SK-N-DZ (cell line): ENCODE data around the gene LRBA. TPM values are rescaled to one million over a fixed set of nuclear protein-coding genes. Genes with fewer than 3 reads are reported as not detected.
"Not testable (repeated sequence)": the region's sequence is repeated elsewhere in the genome, so short reads cannot be mapped to it uniquely, and the experiment has no call there.

Experiments
- DNase-seq: peaks from one replicate; pipeline ENCODE4 v3.0.0-alpha.2; 2015; ENCODE audit warnings: low spot score
- polyA plus RNA-seq, 2 experiments: library from polyadenylated mRNA; depleted of rRNA; stranded (reverse); fragments of >200 nt; gene quantifications; 2 replicates each; pipeline ENCODE4 v1.2.3, GENCODE V29; 2014

Gene LRBA, protein sequence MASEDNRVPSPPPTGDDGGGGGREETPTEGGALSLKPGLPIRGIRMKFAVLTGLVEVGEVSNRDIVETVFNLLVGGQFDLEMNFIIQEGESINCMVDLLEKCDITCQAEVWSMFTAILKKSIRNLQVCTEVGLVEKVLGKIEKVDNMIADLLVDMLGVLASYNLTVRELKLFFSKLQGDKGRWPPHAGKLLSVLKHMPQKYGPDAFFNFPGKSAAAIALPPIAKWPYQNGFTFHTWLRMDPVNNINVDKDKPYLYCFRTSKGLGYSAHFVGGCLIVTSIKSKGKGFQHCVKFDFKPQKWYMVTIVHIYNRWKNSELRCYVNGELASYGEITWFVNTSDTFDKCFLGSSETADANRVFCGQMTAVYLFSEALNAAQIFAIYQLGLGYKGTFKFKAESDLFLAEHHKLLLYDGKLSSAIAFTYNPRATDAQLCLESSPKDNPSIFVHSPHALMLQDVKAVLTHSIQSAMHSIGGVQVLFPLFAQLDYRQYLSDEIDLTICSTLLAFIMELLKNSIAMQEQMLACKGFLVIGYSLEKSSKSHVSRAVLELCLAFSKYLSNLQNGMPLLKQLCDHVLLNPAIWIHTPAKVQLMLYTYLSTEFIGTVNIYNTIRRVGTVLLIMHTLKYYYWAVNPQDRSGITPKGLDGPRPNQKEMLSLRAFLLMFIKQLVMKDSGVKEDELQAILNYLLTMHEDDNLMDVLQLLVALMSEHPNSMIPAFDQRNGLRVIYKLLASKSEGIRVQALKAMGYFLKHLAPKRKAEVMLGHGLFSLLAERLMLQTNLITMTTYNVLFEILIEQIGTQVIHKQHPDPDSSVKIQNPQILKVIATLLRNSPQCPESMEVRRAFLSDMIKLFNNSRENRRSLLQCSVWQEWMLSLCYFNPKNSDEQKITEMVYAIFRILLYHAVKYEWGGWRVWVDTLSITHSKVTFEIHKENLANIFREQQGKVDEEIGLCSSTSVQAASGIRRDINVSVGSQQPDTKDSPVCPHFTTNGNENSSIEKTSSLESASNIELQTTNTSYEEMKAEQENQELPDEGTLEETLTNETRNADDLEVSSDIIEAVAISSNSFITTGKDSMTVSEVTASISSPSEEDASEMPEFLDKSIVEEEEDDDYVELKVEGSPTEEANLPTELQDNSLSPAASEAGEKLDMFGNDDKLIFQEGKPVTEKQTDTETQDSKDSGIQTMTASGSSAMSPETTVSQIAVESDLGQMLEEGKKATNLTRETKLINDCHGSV (N-terminal part only)
- polyA plus RNA-seq (2014; cell fraction: cytosol; rRNA removed), result 50.4 and 52.5 TPM in 2 replicates
- polyA plus RNA-seq (2014; cell fraction: nucleus; rRNA removed), result 24.1 and 32.3 TPM in 2 replicates

GRCh38 chr4:151014521-151015458 lies at the start of gene LRBA:
Gene LRBA (minus strand): TSS chr4:151015284. CDS start chr4:151014642, 642 bp downstream.
- peak; percentile 67 for DNase-seq

DNA sequence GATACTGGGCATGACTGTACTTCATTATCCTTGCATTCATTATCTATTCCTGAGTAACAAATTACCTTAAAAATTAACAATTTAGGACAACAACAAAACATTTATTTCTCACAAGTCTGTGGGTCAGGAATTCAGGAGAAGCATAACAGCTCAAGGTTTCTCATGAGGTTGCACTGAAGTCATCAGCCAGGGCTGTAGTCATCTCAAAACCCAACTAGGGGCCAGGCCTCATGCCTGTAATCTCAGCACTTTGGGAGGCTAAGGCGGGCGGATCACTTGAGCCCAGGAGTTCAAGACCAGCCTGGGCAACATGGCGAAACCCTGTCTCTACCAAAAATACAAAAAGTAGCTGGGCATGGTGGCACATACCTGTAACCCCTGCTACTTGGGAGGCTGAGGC lies 48.1 kb upstream of the LRBA start:
- DNase-seq, result not testable (repeated sequence)

GRCh38 chr4:151055539-151055938 lies 40.5 kb upstream of the LRBA start:
- DNase-seq, result no peak

DNA sequence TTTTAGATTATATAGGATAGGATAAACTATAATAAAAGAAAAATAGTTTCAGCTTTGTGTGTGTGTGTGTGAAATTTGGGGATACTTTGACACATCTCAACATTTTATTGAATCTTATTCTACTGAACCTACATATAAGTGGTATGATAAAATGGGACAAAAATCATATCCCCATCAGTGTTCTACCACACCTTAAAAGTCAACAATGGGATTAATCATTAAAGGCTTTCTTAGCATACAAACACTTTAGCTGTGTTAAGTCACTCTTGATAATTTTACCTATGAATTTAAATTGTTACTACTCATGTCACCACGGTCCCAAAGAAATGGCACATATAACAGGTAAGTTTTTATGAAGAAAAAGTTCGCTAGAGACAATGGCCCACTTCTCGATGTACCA lies 37.7 kb upstream of the LRBA start:
- DNase-seq, result no peak

DNA sequence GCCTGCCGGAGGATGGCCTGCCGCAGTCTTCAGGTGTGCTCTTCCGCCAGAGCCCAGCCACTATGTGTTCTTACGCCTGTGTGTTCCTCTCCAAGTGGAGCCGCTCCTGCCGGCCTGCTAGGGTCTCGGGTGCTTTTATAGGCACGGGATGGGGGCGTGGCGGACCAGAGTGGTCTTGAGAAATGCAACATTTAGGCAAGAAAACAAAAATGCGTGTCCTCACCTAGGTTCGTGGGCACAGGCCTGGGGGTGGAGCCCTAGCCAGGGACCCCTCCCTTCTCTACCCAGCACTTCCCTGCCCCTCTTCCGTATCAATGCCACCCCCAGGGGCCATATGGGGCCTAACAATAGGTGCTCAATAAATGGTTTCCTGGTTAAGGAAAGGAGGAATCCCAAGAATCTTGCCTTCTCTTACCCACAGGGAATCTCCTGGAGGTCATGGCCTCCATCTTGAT lies 34.4 kb upstream of the LRBA start:
- DNase-seq, result no peak

DNA sequence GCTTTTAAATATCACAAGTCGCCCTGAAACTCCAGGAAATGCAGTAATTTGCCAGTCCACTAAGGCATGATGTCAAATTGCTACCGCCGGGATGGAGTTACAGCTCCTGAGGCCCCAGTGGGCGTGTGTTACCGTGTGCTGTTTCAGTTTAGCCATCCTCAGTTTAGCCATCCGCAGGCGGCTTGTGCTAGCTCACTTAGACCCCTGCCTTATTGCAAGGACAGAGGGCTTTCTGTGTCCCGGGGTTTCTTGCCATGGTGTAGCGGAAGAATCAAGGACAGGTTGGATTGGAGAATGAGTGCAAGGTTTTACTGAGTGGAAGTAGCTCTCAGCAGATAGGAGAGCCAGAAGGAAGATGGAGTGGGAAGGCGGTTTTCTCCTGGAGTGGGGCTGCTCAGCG lies 33.8 kb upstream of the LRBA start:
- DNase-seq, result no peak

- DNase-seq, result no peak
These were observed 31.5 kb upstream of the LRBA start for GRCh38 chr4:151046609-151047008.

DNA sequence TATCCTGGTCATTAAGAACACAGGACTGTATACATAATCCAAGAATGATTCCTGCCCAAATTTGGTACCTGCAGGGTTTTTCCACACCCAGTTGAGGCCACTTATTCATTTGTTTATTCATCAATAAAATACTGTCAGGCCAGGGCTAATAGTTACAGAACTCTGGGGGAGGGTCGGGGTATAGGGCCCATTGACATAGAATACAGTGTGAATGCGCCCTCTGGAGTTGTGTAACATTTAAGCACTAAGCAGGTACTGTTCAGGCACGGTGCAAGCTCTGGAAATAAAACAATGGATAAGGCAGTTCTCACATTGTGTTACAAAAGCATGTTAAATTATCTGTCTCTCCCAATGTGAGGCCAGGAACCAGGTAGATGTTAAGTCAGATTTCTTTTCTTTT lies 30.8 kb upstream of the LRBA start:
- no peak for DNase-seq

GRCh38 chr4:151043803-151044515 lies 28.9 kb upstream of the LRBA start:
- DNase-seq, result no peak

DNA sequence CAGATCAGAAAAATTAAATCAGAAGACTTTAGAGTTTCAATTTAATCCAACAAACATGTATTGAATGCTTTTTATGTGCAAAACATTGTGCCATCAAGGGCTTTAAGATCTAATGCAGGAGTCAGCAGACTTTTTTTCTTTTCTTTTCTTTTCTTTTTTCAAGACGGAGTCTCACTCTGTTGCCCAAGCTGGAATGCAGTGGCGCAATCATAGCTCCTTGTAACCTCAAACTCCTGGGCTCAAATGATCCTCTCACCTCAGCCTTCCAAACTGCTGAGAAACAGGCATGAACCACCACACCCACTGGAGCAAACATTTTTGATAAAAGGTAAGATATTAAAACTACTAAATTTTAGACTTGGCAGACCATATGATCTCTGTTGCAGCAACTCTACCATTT lies 24.6 kb upstream of the LRBA start:
- DNase-seq, result no peak

DNA sequence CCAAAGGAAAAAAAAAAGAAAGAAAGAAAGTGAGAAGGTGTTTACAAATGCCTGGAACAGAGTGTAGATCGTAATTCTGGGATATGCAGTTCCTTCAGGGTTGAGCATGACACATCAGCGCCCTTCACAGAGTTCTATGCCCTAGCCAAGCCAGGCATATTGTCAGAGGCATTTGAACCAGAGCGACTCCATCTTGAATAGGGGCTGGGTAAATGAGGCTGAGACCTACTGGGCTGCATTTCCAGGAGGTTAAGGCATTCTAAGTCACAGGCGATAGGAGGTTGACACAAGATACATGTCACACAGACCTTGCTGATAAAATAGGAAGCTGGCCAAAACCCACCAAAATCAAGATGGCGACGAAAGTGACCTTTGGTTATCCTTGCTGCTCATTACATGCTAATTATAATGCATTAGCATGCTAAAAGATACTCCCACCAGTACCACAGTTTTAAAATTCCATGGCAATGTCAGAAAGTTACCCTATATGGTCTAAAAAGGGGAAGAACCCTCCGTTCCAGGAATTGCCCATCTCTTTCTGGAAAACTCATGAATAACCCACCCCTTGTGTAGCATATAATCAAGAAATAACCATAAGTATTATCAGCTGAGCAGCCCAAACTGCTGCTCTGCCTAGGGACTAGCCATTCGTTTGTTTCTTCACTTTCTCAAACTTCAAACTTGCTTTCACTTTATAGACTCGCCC lies 23.5 kb upstream of the LRBA start:
- no peak for DNase-seq

GRCh38 chr4:151035911-151036310 lies 20.8 kb upstream of the LRBA start:
- DNase-seq, result no peak

DNA sequence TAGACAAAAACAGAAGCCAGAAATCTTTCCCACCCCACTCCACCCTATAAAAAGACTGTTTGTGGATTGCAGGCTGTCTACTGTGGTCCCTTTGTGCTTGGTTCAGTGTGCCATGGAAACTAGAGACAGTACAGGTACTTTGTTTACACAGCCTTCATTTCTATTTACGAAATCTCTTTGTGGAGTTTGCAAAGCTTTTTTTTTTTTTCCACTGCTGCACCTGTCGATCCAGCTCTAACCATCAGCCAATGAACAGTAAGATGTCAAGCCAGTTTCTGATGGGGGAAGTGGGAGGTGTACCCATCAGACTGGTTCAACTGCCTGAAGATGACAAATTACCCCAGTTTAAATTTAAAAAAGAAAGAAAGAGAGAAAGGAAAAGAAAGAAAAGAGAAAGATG lies 20.2 kb upstream of the LRBA start:
- DNase-seq, result no peak

GRCh38 chr4:151034829-151035228 lies 19.7 kb upstream of the LRBA start:
- no peak for DNase-seq

- DNase-seq, result no peak
These were observed 16.9 kb upstream of the LRBA start for GRCh38 chr4:151031831-151032605.

DNA sequence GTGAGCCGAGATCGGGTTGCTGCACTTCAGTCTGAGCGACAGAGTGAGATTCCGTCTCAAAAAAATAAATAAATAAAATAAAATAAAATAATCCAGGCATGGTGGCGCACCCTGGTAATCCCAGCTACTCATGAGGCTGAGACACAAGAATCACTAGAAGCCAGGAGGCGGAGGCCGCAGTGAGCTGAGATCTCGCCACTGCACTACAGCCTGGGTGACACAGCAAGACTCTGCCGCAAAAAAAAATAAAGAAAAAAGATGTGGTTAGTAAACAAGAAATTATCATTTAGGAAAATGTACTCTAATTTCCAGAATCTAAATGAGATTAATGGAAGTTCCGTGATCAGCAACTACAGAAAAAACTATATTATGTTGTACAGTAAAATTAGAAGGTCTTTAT lies 14.5 kb upstream of the LRBA start:
- DNase-seq, result no peak

DNA sequence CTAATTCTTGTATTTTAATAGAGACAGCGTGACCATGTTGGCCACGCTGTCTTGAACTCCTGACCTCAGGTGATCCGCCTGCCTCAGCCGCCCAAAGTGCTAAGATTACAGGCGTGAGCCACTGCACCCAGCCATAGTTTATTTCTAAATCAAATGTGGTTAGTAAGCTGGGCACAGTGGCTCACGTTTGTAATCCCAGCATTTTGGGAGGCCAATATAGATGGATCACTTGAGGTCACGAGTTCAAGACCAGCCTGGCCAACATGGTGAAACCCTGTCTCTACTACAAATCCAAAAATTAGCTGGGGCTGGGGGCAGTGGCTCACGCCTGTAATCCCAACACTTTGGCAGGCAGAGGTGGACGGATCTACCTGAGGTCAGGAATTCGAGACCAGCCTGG lies 13.9 kb upstream of the LRBA start:
- not testable (repeated sequence) for DNase-seq

- DNase-seq, result no peak
These were observed 10.7 kb upstream of the LRBA start for GRCh38 chr4:151025759-151026158.
